ENCODE results near the gene NCAM2.

Gene NCAM2

DNA sequence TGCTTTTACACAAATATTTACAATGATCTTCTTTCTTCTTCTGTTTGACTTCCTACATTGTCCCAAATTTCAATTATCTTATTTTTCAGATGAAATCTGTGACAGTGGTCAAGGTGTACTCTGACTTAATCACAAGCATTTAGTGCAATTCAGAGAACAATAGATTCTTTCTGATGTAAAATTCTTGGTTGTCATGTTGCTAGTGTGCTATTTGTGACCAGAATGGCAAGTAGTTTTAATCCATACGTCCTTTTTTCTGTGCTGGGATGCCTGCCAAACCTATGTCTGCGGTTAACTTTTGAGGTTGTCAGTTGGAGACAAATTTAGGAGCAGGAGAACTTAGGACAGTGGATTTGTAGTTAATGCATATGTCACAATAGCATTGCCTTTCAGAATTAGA, 31.0 kb downstream of the NCAM2 start:
- no peak for DNase-seq

DNA sequence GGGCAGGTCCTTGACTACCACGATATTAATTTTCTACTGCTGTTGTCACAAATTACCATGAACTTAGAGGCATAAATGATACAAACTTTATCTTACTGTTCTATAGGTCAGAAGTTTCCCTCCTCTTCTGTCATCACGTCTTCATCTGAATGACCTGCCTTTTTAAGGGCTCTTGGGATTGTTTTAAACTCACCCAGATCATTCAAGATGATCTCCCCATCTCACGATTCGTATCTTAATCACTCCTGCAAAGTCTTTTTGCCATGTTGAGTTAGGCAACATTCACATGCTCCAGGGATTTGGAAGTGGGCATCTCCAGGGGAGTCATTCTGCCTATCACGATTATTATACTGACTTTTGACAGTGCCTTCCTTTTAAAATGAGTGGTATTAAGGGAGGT, 32.1 kb downstream of the NCAM2 start:
- DNase-seq, result no peak

DNA sequence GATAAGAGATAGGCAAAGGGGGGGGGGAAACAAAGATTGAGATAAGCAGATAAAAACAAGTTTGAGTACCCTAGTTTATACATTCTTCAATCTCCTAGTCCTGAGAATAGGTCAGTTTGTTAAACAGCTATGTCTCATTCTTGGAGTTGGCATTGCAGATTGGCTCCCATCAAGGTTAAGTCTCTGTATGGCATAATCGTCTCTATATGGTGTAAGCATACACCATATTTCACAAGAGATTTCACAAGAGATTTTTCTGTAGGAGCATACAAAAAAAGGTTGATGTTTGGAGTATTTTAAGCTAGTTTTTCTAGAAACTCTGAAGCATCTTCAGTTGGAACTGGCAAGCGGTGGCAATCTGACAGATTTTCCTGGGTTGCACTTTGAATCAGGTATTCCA, 35.8 kb downstream of the NCAM2 start:
- DNase-seq, result no peak

DNA sequence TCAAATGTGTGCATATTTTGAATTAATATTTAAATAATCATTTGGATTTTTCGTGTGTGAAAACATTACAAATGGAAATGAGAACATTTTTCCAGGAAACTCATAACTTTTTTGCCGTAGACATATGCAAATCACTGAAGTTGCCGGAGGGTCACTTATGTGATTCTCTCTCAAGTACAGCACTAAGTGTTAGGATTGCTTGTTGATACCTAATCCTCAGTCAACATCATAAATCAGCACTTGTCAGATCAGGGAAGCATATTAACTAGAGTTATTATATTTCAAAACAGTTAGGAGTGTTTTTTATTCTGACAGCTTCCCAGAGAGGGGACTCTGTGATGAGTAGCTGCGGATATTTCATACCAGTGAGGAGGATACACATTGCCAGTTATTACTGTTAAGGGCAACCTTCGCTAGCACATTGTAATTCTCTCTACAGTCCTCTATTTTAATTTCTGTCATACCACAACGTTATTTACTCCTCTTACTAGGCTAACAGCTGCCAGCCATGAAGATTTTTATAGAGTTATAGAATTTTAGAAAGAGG, 41.5 kb downstream of the NCAM2 start:
- DNase-seq, result no peak

DNA sequence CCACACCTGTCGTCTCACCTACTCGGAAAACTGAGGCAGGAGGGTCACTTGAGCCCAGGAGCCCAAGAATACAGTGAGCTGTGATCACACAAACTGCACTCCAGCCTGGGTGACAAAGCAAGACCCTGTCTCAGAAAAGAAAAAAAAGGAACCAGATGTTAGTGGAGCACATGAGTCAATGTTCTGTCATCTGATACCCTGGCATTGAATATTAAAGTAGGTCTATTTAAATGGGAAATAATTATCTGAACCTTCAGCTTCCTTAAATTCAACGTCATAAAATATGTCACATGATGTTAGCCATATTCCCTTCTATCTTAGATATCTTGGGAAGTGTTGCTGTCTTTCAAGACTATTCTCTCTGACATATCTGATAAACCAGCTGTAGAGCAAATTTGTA, 47.3 kb downstream of the NCAM2 start:
- DNase-seq, result no peak

DNA sequence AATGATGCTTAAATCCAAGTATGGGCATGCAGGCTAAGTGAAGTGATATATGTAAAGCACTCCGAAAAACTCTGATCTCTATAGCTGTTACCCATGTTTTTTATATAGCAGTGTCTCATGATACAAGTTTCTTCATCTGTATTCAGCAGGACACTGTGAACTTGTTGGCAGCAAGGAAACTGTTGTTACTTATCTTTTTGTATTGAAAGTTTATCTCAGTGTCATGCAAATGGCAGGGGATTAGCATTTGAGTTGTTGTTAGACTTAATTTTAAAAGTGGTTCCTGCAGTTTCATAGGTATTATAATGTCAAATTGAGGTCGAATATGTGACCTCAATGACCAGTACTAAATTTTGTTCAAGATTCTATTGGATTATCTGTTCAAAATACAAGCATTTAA, 47.9 kb downstream of the NCAM2 start:
- no peak for DNase-seq

DNA sequence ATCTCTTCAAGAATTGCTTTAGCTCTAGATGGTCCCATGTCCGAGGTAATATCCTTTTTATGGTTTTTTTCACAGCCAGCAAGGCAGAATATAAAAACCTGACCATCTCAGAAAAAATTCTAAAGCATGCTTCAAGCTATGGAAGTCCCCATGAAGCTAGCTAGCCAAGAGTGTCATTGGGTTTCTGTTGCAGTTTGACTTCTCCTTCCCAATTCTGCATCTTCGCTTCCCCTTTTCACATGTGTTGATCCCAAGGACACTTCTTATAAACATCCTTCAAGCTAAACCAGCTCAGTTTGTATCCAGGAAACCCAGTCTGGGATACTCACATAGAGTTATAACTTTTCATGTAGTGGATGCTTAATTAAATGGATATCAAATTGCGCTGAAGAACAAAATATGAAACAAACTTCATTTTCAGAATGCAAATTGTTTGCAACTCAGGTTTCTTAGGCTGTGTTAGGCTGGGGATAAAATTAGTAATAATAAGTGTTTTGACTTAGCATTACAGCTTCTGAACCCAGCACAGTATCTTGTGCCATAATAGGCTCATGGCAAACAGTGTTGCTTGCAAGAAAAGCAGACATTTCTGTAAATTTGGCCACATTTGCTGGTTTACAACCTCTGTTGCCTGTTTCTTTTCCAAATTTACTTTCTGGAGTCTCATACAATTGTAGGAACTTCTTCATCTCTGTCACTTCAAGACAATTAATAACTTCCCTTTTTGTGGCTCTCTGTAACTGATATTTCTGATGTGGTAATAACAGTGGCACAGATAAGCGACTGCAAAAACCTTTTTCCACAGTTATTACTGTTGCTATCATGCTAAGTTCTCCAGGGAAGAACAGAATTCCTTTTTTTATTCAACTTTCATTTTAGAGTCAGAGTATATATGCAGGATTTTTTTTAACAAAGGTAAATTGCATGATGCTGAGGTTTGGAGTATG, 53.2 kb downstream of the NCAM2 start:
- DNase-seq, result no peak

DNA sequence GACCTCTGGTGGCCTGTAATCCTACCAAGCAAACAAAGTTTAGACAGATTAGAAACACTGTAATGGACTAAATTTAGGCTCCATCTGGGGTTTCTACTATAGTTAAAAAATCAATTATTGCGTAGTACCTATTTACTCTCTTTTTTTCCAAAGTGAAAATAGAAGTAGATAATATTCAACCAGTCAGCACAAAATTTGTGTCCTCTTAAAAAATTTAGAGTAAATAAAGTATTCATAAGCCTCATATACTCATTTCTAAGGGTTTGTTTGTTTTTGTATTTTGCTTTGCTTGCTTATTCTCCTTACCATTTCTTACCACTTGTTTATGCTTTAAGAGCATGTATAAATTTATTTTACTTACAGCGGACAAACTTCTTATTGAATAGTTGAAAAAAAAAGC, 54.5 kb downstream of the NCAM2 start:
- no peak for DNase-seq

DNA sequence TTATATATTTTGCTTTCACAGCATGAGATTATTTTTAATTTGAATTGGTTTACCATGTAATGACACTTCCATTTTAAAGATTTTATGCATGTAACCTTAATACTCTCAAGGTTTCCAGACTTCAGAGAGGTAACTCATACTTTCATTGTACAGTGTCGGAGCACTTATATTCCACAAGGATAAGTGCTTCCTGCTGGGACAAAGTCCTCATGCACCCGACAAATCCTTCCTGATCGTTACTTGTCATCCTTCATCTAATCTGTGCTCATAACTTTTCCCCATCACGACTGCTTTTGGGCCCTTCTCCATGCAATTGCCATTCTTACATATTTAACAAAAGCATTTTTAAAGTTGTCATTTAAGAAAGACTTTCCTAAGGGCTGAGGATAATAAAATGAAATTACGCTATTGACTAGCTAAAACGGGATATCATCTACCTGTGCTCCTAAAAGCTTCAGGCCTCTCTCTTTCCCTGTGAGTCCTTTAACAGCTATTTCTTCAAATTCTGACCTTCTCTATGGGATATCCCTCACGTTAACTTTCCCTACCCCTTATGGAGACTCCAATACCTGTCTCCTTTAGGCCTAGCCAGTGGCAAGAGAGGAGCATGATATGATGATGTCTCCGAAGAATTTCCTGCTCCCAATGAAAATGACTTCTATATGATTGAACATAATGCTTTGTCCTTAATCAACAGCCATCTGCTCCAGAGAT, 59.3 kb downstream of the NCAM2 start:
- no peak for DNase-seq

DNA sequence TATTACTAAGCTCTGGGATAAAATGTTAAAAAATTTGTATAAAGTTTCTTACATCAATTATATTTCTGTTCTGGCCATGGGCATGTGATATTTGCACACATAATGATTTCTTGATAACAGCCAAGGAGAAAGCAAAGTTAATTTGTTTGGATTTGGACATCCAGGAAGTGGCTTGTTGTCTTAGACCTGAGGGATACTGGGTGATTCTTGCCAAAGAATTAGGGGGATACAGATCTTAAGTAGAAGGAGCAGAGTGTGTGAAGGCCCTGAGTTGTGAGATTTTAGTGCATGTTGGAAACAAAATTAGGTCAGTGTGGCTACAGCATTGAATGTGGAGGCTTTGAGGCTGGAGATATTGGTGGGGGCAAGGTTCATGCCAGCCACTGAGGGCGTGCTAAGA, 65.6 kb downstream of the NCAM2 start:
- no peak for DNase-seq

DNA sequence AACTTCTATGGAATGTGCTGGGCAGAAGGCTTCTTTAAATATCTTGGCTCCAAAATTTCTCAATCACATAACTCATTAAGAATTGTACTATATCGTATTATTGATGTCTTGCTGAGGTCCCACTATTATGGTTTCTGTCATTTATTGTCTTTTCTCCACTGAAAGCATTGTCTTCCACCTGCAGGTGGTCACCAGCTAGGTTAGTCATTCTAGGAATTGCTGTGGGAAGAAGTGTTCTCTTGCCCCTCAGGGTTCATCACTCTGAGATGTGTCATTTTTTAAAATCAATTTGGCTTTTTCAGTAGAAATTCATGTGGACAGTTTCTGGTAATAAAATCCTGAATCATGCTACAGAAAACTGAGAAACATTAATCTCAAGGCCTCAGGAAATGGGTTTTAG, 66.1 kb downstream of the NCAM2 start:
- no peak for DNase-seq

DNA sequence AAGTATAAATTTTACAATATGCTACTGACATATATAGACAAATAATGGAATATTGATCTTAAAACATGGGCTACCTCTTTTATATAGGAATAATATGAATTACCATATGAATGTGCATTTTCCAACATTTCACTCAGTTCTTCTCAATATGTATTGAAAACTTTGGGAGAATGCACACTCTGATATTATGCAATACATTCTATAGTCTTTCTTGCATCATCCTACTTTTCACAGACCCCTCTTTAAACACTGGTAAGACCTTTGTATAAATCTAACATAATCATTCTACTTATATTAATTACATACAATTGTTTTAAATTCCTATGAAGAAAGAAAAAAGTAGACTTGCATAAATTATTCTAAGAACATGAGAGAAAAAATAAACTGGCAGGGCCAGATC, 69.2 kb downstream of the NCAM2 start:
- no peak for DNase-seq

DNA sequence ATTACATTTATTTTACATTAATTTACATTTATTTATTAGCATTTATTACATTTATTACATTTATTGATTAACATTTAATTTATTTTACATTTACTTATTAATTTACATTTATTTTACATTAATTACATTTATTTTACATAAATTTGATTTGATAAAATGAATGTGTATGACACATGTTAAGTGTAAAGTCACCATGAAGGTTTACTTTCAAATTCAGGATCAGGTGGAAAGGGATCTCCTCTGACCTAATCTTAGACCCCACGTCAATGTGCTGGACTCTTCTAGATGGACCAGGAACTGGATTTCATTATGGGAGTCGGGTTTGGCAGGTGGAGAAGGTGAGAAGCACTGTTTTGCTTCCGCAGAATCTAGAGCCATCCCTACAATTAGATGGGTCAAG, 76.1 kb downstream of the NCAM2 start:
- no peak for DNase-seq

DNA sequence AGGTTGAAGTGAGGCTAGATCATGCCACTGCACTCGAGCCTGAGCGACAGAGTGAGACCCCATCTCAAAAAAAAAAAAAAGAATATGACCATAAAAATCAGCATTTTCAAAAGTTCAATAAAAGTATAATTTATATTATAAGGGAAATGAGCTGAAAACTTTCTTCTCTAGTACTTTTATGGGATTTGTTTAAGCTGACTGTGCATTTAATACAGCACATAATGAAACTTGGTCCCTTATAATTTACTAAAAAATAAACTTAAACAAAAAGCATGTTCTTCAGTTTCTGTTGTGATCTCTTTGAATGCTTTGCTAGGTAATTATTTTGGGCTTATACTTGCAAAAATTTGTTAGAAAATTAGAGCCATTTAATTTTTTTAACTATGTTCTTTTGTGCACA, 77.8 kb downstream of the NCAM2 start:
- no peak for DNase-seq

DNA sequence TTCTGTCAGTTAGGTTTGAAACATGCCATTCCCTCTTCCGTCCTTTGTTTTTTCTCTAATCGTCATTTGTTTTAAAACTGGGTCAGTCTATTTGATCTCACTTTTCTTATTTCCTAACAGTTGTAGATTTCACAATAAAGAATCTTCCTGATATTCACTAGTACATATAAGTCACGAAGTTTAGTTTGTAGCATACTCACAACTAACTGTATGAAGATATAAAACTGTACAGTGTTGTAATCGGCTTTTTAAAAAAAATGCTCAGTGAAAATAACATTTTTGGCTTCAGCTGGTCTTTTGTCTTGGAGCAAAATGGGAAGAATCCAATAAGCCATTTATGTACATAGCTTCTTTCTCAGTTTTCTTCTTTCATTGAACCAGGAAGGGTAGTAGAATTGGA, 78.3 kb downstream of the NCAM2 start:
- DNase-seq, result no peak

DNA sequence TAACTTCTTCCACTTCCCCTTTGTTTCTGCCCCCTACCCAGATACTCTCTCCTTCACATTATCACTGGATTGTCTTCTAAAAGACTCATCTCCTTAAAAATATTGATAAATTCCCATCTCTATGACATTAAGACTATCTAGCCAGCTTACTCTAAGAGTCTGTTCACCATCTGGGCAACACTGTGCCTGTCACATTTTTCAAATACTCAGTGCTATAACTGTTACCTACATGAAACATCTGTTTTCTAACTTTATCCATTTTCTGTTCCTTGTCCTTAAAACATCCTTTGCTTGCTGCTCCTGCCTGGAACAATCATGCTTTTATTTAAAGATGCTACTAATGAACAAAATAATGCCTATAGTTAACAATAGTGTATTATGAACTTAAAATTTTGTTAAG, 81.4 kb downstream of the NCAM2 start:
- no peak for DNase-seq

DNA sequence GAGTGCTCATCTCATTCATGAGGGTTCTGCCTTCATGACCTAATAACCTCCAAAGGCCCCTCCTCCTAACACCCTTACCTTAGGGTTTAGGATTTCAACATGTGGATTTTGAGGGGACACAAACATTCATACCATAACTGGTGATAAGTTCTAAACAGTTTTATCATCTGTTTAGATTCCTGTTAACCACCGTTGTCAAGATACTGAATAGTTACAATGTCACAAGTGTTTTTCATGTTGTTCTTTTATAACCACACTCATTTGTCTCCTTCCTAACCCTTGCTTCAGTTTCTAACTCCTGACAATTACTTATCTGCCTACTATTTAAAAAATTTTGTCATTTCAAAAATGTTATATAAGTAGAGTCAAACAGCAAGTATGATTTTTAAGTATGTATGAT, 86.0 kb downstream of the NCAM2 start:
- DNase-seq, result no peak

DNA sequence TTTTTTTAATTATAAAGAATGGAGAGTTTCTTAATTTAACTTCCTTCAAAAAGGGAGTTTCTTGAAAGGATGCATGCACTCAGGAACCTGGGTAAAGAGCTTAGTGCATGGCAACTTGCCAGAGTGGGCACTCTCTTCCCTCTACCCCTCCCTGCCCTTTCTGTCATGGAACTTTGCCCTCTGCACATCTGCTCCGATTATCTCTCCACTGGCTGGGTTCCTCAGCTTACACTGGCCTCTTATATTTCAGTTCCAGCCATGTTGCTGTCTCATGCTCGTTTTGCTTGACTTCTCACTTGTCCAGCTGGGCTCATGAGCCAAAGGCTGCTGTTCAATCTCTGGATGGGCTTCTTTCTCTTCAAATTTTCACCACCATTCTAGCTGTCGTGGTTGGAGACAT, 87.0 kb downstream of the NCAM2 start:
- DNase-seq, result no peak

DNA sequence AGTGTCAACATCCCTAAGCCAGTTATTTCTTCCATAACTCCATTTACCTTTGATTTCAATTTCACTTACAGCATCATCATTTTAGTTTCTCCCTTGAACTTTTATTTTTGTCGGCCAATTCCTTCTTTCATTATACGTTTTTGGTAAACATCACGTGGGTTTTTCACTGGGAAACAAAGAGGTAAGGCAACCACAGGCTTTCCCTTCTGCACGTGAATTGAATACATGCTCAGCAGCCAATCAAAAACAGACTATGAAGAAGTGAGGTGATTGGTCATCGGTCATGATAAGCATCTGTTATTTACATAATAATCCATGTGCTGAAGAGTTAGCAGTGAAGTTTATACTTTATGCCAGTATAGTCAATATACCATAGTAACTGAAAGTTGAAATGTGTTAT, 98.7 kb downstream of the NCAM2 start:
- no peak for DNase-seq

DNA sequence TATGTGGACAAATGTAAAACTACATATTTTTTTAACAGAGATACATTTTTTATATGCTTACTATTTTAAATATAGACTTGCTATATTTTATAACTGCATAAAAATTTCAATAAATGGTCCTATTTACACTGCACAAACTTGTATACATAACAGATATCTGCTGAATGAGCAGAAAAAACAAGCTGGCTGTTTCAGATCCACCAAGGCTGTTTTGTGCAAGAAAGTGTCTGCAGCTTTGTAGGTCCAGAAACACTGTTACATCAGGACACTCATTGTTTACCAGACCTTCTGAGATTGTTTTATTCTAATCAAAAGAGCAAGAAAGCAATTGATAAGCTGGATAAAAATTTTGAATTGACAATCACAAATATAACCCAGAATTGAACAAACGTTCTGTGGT, 99.3 kb downstream of the NCAM2 start:
- DNase-seq, result no peak

DNA sequence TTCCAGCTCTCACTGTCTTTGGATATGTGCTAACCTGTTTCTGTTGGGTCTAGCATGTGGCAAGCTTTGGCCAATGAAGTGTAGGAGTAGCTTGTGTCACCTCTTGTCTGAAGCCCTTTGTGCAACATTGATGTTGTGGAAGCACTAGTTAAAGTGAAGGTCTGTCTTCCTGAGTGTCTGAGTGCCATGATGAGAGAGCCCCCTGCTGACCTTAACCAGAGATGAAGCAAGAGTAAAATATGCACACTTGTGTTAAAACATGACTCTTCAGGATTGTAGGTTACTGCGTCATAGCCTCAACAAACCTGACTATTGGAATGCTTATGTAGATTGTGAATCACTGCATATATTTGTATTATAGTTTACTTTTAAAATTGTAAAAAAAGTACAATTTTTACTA, 103.7 kb downstream of the NCAM2 start:
- no peak for DNase-seq

DNA sequence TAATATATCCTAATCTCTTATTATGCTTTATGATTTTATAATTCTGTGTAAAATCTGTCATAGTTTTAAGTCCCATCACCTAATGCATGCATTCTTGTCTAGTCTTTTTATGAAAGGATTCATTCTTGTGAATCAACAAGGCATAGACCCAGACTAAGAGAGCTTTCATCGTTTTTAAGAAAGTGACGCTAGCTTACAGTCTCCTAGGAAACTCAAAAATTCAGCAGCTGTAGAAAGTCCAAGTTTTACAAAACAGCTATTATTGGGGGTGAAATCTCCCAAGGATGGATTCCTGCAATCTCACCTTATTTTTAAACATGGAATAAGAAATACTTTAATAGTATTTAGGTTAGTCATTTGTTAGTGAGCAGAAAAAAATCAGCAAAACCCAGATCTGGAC, 104.7 kb downstream of the NCAM2 start:
- DNase-seq, result no peak

DNA sequence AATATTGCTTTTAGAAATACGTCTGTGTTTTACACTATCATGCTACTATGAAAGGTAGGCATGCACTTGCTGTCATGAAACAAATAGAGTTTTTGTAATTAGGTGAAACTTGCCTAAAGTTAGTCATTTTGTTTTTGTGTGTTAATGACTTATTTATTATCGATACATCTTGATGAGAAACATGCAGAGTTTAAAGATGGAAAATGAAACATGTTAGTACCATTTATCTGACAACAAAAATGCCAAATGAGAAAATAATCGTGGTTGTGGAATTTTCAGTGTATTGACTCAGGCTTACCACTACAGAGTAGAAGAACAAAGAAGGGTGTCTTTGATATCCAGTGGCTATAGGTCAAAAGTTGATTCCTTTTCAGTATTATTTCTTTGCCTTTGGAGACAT, 105.5 kb downstream of the NCAM2 start:
- DNase-seq, result no peak

DNA sequence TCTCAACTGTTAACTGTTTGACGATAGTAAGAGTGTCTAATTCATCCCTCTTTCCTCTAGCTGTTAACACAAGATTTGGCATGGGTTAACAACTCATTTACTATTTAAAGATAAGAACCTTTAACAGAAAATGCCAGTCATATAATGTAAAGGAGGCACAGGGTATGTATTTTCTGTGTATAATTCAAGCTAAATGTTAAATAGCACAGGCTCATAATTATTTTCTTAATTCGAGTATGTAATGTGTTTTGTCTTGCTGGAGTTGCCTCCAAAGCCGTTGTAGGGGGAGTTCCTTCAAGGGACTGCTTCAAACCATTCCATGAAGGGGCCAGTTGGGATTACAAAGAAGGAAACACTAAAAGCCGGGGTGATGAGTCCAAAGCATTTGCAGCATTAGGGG, 111.5 kb downstream of the NCAM2 start:
- DNase-seq, result no peak

Measured in effector CD8-positive, alpha-beta T cell (primary cell).